Esophagus muscularis mucosa (tissue), 3 donors: ENCODE measurements around the gene INSM1.

Source experiments
- POLR2A ChIP-seq: fragments of 450-650 bp; IDR thresholded peaks from one replicate; pipeline ENCODE4 v1.6.1; 2017; ENCODE audit warnings: antibody characterized with exemption, moderate library complexity, mild to moderate bottlenecking, low read depth
- POLR2AphosphoS5 ChIP-seq, 2 donors: sonication (generic); formaldehyde crosslinking; IDR thresholded peaks; one replicate each; pipeline ENCODE4 v1.6.1; 2017; ENCODE audit warnings: antibody characterized with exemption in 2 of 2
- TF ChIP-seq, protein P1 (sequence below), 3 experiments: fragments of 200-600 bp in 2 of 3; fragments of 450-650 bp in 1 of 3; sonication (generic) in 2 of 3; IDR thresholded peaks; one replicate each; pipeline ENCODE4 v1.5.1; 2017 to 2019; ENCODE audit warnings: antibody characterized with exemption in 3 of 3, mild to moderate bottlenecking in 2 of 3, moderate library complexity in 1 of 3

DNA sequence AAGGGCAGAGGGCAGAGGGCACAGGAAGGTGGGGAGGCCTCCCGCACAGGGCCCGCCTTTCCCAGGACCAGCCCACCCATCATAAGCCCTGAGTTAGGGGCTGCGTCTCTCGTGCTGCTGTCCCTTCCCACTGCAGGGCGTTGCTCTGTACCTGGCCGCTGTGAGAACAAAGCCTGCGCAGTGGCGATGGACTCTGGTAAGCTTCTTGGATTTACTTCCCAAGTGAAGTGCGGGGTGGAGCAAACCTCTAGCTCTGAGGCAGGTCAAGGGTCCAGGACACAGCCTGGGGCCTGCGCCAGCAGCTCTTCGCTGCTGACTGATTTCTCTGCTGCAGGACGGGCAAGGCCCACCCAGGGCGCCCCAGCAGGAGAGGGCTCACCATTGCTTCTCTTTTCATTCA lies 23.9 kb downstream of the INSM1 start:
- TF ChIP-seq, protein P1, sequence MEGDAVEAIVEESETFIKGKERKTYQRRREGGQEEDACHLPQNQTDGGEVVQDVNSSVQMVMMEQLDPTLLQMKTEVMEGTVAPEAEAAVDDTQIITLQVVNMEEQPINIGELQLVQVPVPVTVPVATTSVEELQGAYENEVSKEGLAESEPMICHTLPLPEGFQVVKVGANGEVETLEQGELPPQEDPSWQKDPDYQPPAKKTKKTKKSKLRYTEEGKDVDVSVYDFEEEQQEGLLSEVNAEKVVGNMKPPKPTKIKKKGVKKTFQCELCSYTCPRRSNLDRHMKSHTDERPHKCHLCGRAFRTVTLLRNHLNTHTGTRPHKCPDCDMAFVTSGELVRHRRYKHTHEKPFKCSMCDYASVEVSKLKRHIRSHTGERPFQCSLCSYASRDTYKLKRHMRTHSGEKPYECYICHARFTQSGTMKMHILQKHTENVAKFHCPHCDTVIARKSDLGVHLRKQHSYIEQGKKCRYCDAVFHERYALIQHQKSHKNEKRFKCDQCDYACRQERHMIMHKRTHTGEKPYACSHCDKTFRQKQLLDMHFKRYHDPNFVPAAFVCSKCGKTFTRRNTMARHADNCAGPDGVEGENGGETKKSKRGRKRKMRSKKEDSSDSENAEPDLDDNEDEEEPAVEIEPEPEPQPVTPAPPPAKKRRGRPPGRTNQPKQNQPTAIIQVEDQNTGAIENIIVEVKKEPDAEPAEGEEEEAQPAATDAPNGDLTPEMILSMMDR (IDR thresholded peaks at IDR 0.05) = no peak
- TF ChIP-seq POLR2A = no peak
- no peak for TF ChIP-seq POLR2AphosphoS5 (IDR thresholded peaks at IDR 0.05)
